ENCODE results near the gene SH3BGRL3. TPM values are rescaled to one million over a fixed set of nuclear protein-coding genes. Genes with fewer than 3 reads are reported as not detected.

Gene SH3BGRL3
- total RNA-seq, 1 experiment from 2014 or later = 193 TPM

- POLR2A ChIA-PET = interaction anchor here (0.6 to 0.7 kb wide), 2 partner anchors 211 to 214 kb away, joined by 3 read pairs; no protein-coding TSS in a partner anchor
- TSS peak; percentile 78 for BruUV-seq (replicated peaks)
- TF ChIP-seq SIN3A (IDR thresholded peaks at IDR 0.05; ENCODE audit: borderline replicate concordance, insufficient read depth, low read depth, low read length) (peak; percentile 83; the same call in 1 of the 2 replicates), CTCF (IDR thresholded peaks at IDR 0.05) (peak; percentile 95), POLR2AphosphoS5 (IDR thresholded peaks at IDR 0.05; ENCODE audit: low read depth, low read length) (peak; percentile 99), REST (IDR thresholded peaks at IDR 0.05; ENCODE audit: insufficient read depth in 1 of 2, low read depth in 2 of 2, low read length in 1 of 2) (no peak), TCF7L2 (IDR thresholded peaks at IDR 0.05; ENCODE audit: low read depth, low read length) (no peak)
- ATAC-seq (peak; percentile 99), DNase-seq (ENCODE audit: low read depth, low spot score) (peak; percentile 96)
- intact Hi-C loops (cut with micrococcal nuclease; ENCODE audit: unreplicated experiment) (no loop called here), in situ Hi-C loops (cut with HindIII; ENCODE audit: low pct_unique_long_range_greater_than_20kb, low sequenced_read_pairs) (no loop called here)
- Histone ChIP-seq H3K4me3 (ENCODE audit: low read depth in 2 of 2, low read length in 2 of 2) (peak within 1 kb of the TSS; percentile 95), H3K27ac (ENCODE audit: low read length) (peak within 1 kb of the TSS; percentile 98), H3K36me3 (ENCODE audit: control insufficient read depth, insufficient read depth, low read length) (peaks cover 2% of the 10 kb centered on the region; the same call in 1 of the 2 replicates), H3K27me3 (ENCODE audit: control insufficient read depth, insufficient read depth, low read length) (no peaks in the 10 kb centered on the region), H3K9me3 (ENCODE audit: control insufficient read depth, insufficient read depth, low read depth, low read length) (no peaks in the 10 kb centered on the region), H3K4me1 (ENCODE audit: control insufficient read depth, insufficient read depth, low read length) (peaks cover 28% of the 10 kb centered on the region)
- CTCF ChIA-PET = interaction anchor here (0.6 to 2.2 kb wide), 11 partner anchors 14 to 198 kb away, joined by 3 to 10 read pairs (median 5); partner anchors contain the start of genes CATSPER4, CNKSR1 and ZNF593
These were observed 45.8 kb upstream of the SH3BGRL3 start, which contains the start of gene CEP85 for GRCh38 chr1:26233903-26234643. Gene CEP85, plus strand, starts transcription at chr1:26234200. Its CDS starts 5,584 bp downstream, at chr1:26239784.

- Histone ChIP-seq H3K9me3 (ENCODE audit: control insufficient read depth, insufficient read depth, low read depth, low read length) (no peaks in the 10 kb centered on the region), H3K36me3 (ENCODE audit: control insufficient read depth, insufficient read depth, low read length) (peaks cover 3% of the 10 kb centered on the region), H3K27ac (ENCODE audit: low read length) (peak overlapping the region; percentile 98), H3K4me1 (ENCODE audit: control insufficient read depth, insufficient read depth, low read length) (peaks cover 28% of the 10 kb centered on the region), H3K27me3 (ENCODE audit: control insufficient read depth, insufficient read depth, low read length) (no peaks in the 10 kb centered on the region), H3K4me3 (ENCODE audit: low read depth in 2 of 2, low read length in 2 of 2) (peak overlapping the region; percentile 95)
- no TSS peak for BruUV-seq (replicated peaks)
- peak; percentile 17 for DNase-seq (ENCODE audit: low read depth, low spot score)
- CTCF ChIA-PET = interaction anchor here (0.5 to 2.2 kb wide), 9 partner anchors 11 to 198 kb away, joined by 3 to 10 read pairs (median 5); partner anchors contain the start of genes CATSPER4, CNKSR1 and ZNF593
- intact Hi-C loops (cut with micrococcal nuclease; ENCODE audit: unreplicated experiment) (no loop called here), in situ Hi-C loops (cut with HindIII; ENCODE audit: low pct_unique_long_range_greater_than_20kb, low sequenced_read_pairs) (no loop called here)
- no peak for TF ChIP-seq REST (IDR thresholded peaks at IDR 0.05; ENCODE audit: insufficient read depth in 1 of 2, low read depth in 2 of 2, low read length in 1 of 2)
- TF ChIP-seq CTCF (IDR thresholded peaks at IDR 0.05) = no peak
- TF ChIP-seq SIN3A (IDR thresholded peaks at IDR 0.05; ENCODE audit: borderline replicate concordance, insufficient read depth, low read depth, low read length) = no peak
- no peak for TF ChIP-seq TCF7L2 (IDR thresholded peaks at IDR 0.05; ENCODE audit: low read depth, low read length)
- no peak for TF ChIP-seq POLR2AphosphoS5 (IDR thresholded peaks at IDR 0.05; ENCODE audit: low read depth, low read length)
- POLR2A ChIA-PET = interaction anchor here (0.6 to 0.7 kb wide), 3 partner anchors 12 to 213 kb away, joined by 3 to 6 read pairs (median 3); no protein-coding TSS in a partner anchor
- ATAC-seq = no peak
These were observed 45.1 kb upstream of the SH3BGRL3 start for GRCh38 chr1:26234644-26235370.
